IMR-90 (cell line): ENCODE data around the gene BCL2L15. TPM values are rescaled to one million over a fixed set of nuclear protein-coding genes. Genes with fewer than 3 reads are reported as not detected.

ENCODE experiments used
- ATAC-seq: fragments of 200-7000 bp; cut with Tn5 transposase; 2 replicates; pipeline ENCODE4 v1.9.1; 2020; ENCODE audit warnings: low read depth, mild to moderate bottlenecking, moderate library complexity
- BruUV-seq: library from RNA; stranded (reverse); fragments of 400-500 nt; replicated peaks from 2 replicates; lab custom pipeline; 2021; lab: Mats Ljungman, UMichigan
- CTCF ChIA-PET: fragments of 300-600 bp; formaldehyde crosslinking; extraction: SDS; loops from one replicate; lab custom pipeline; 2021; ENCODE audit warnings: antibody characterized with exemption; lab: Yijun Ruan, JAX
- POLR2A ChIA-PET: fragments of 300-600 bp; sonication (Branson Sonifier 250); formaldehyde crosslinking; loops from one replicate; lab custom pipeline; 2022; ENCODE audit warnings: antibody characterized with exemption; ENCODE audit not compliant: unreplicated experiment; lab: Charles Lee
- DNase-seq: peaks from one replicate; pipeline ENCODE4 v3.0.0; 2013
- H2AFZ ChIP-seq: replicated peaks from 2 replicates; pipeline ENCODE3; 2013; ENCODE audit warnings: low read length, mild to moderate bottlenecking; ENCODE audit not compliant: poor library complexity
- H2AK5ac ChIP-seq: 2 replicates; pipeline ENCODE4 v1.6.1; 2013; ENCODE audit warnings: low read depth, low read length, inconsistent platforms
- H2AK9ac ChIP-seq: replicated peaks from 2 replicates; pipeline ENCODE3; 2013; ENCODE audit warnings: mild to moderate bottlenecking, low read depth, low read length, moderate library complexity; ENCODE audit not compliant: poor library complexity
- H2BK120ac ChIP-seq: 2 replicates; pipeline ENCODE4 v1.6.1; 2013; ENCODE audit warnings: low read depth, low read length, inconsistent platforms
- H2BK15ac ChIP-seq: 3 replicates; pipeline ENCODE4 v1.6.1; 2013; ENCODE audit warnings: low read depth, low read length, inconsistent platforms
- H2BK20ac ChIP-seq: 2 replicates; pipeline ENCODE4 v1.6.1; 2013; ENCODE audit warnings: low read depth, mild to moderate bottlenecking, inconsistent platforms, low read length, moderate library complexity
- H2BK5ac ChIP-seq: 2 replicates; pipeline ENCODE4 v1.6.1; 2013; ENCODE audit warnings: mild to moderate bottlenecking, low read depth, low read length, inconsistent platforms; ENCODE audit not compliant: poor library complexity, severe bottlenecking
- H3K14ac ChIP-seq: replicated peaks from 2 replicates; pipeline ENCODE4 v1.6.1; 2013; ENCODE audit warnings: low read depth, low read length, inconsistent platforms
- H3K18ac ChIP-seq: 2 replicates; pipeline ENCODE4 v1.6.1; 2013; ENCODE audit warnings: low read depth, low read length, control low read depth
- H3K23ac ChIP-seq: 2 replicates; pipeline ENCODE4 v1.6.1; 2013; ENCODE audit warnings: low read depth, low read length, inconsistent platforms
- H3K27ac ChIP-seq: 2 replicates; pipeline ENCODE4 v1.5.1; 2013; ENCODE audit warnings: mild to moderate bottlenecking, control low read depth, low read length; ENCODE audit not compliant: insufficient read depth
- H3K27me3 ChIP-seq: 2 replicates; pipeline ENCODE4 v1.6.1; 2013; ENCODE audit warnings: low read length; ENCODE audit not compliant: control insufficient read depth, insufficient read depth
- H3K36me3 ChIP-seq: 2 replicates; pipeline ENCODE4 v1.6.1; 2013; ENCODE audit warnings: low read length, mixed read lengths; ENCODE audit not compliant: control insufficient read depth, insufficient read depth
- H3K4ac ChIP-seq: 2 replicates; pipeline ENCODE4 v1.6.1; 2013; ENCODE audit warnings: low read depth, low read length, inconsistent platforms
- H3K4me1 ChIP-seq: 2 replicates; pipeline ENCODE4 v1.6.1; 2013; ENCODE audit warnings: low read length, mixed read lengths; ENCODE audit not compliant: control insufficient read depth, insufficient read depth
- H3K4me2 ChIP-seq: 2 replicates; pipeline ENCODE4 v1.6.1; 2013; ENCODE audit warnings: low read depth, mild to moderate bottlenecking, control low read depth, low read length, moderate library complexity
- H3K4me3 ChIP-seq: 2 replicates; pipeline ENCODE4 v1.5.1; 2013; ENCODE audit warnings: low read depth, mild to moderate bottlenecking, control low read depth, low read length, moderate library complexity; ENCODE audit not compliant: insufficient read depth
- H3K56ac ChIP-seq: 2 replicates; pipeline ENCODE4 v1.6.1; 2013; ENCODE audit warnings: low read length, inconsistent platforms; ENCODE audit not compliant: insufficient read depth; ENCODE audit errors: extremely low read depth
- H3K79me1 ChIP-seq, 2 experiments: 2 replicates each; pipeline ENCODE4 v1.6.1; 2013; ENCODE audit warnings: low read length in 2 of 2, inconsistent platforms in 1 of 2, low read depth in 1 of 2
- H3K9ac ChIP-seq: 2 replicates; pipeline ENCODE4 v1.6.1; 2013; ENCODE audit warnings: low read depth, low read length, control low read depth
- H3K9me1 ChIP-seq: 2 replicates; pipeline ENCODE4 v1.6.1; 2013; ENCODE audit warnings: low read length, inconsistent platforms; ENCODE audit not compliant: insufficient read depth
- H3K9me3 ChIP-seq: 2 replicates; pipeline ENCODE4 v1.6.1; 2013; ENCODE audit warnings: low read length; ENCODE audit not compliant: control insufficient read depth, insufficient read depth
- H4K20me1 ChIP-seq: 2 replicates; pipeline ENCODE4 v1.6.1; 2013; ENCODE audit warnings: low read length, inconsistent platforms; ENCODE audit not compliant: insufficient read depth
- H4K5ac ChIP-seq: 2 replicates; pipeline ENCODE4 v1.6.1; 2013; ENCODE audit warnings: mild to moderate bottlenecking, low read depth, low read length, control low read depth
- H4K8ac ChIP-seq, 2 experiments: 2 replicates each; pipeline ENCODE4 v1.6.1; 2013; ENCODE audit warnings: low read depth in 2 of 2, low read length in 2 of 2, control low read depth in 1 of 2, inconsistent platforms in 1 of 2
- H4K91ac ChIP-seq: 2 replicates; pipeline ENCODE4 v1.6.1; 2013; ENCODE audit warnings: low read depth, low read length, inconsistent platforms; ENCODE audit not compliant: insufficient read depth
- BHLHE40 ChIP-seq: fragments of 150-350 bp; IDR thresholded peaks from 2 replicates; pipeline ENCODE4 v1.6.1; 2016; ENCODE audit warnings: mild to moderate bottlenecking, low read depth, low read length
- CEBPB ChIP-seq: IDR thresholded peaks from 2 replicates; pipeline ENCODE4 v1.6.1; 2012; ENCODE audit warnings: low read depth, low read length, improper control_type of control experiment
- FOS ChIP-seq: fragments of 150-350 bp; IDR thresholded peaks from 2 replicates; pipeline ENCODE4 v1.6.1; 2016; ENCODE audit warnings: low read depth, low read length
- MAZ ChIP-seq: IDR thresholded peaks from 2 replicates; pipeline ENCODE4 v1.6.1; 2012; ENCODE audit warnings: low read depth, mild to moderate bottlenecking, low read length, improper control_type of control experiment, moderate library complexity, borderline replicate concordance
- MXI1 ChIP-seq: IDR thresholded peaks from 2 replicates; pipeline ENCODE4 v1.6.1; 2012; ENCODE audit warnings: low read depth, mild to moderate bottlenecking, low read length, moderate library complexity, borderline replicate concordance
- POLR2A ChIP-seq: IDR thresholded peaks from 2 replicates; pipeline ENCODE4 v1.6.1; 2012; ENCODE audit warnings: mild to moderate bottlenecking, low read depth, low read length
- RAD21 ChIP-seq: IDR thresholded peaks from 2 replicates; pipeline ENCODE4 v1.6.1; 2012; ENCODE audit warnings: low read length, improper control_type of control experiment
- RCOR1 ChIP-seq: IDR thresholded peaks from 2 replicates; pipeline ENCODE4 v1.6.1; 2012; ENCODE audit warnings: mild to moderate bottlenecking, low read length, improper control_type of control experiment; ENCODE audit not compliant: insufficient replicate concordance
- RFX5 ChIP-seq: IDR thresholded peaks from 2 replicates; pipeline ENCODE4 v1.8.0; 2012; ENCODE audit warnings: low read depth, mild to moderate bottlenecking, low read length, moderate library complexity
- SMC3 ChIP-seq: fragments of 150-350 bp; IDR thresholded peaks from 2 replicates; pipeline ENCODE4 v1.6.1; 2016; ENCODE audit warnings: low read depth, mild to moderate bottlenecking, antibody characterized with exemption, low read length, moderate library complexity
- WGBS, 2 experiments: methylation state at CpG; one replicate each; pipeline versions ENCODE4 v1.1.5 to v1.1.7; 2013; ENCODE audit warnings: missing lambda C conversion rate in 2 of 2; ENCODE audit not compliant: insufficient read length in 1 of 2; ENCODE audit errors: extremely low coverage in 2 of 2; 5-methylcytosine and 5-hydroxymethylcytosine counted together
- dilution Hi-C: fragments of 300-500 bp; cut with HindIII; formaldehyde crosslinking; loops from one replicate; pipeline ENCODE4 v1.14.3; 2018; ENCODE audit warnings: low sequenced_read_pairs; ENCODE audit not compliant: unreplicated experiment
- in situ Hi-C: fragments of 300-500 bp; cut with MboI; formaldehyde crosslinking; loops from 3 replicates; pipeline ENCODE4 v1.14.3; 2019; ENCODE audit warnings: low sequenced_read_pairs, inconsistent platforms, mixed read lengths
- intact Hi-C: fragments of 100-400 bp; cut with micrococcal nuclease; formaldehyde crosslinking; loops from 2 replicates; pipeline ENCODE4 v1.10.0; 2022
- polyA plus RNA-seq, 3 experiments: library from polyadenylated mRNA; depleted of rRNA; stranded (reverse); fragments of >200 nt; gene quantifications; 2 replicates each; pipeline ENCODE4 v1.2.3, GENCODE V29; 2012; ENCODE audit warnings: low replicate concordance in 1 of 3
- total RNA-seq: library from RNA; depleted of rRNA; stranded (reverse); fragments of >200 nt; gene quantifications from 2 replicates; pipeline ENCODE4 v1.2.3, GENCODE V29; 2012
- TF ChIP-seq, protein P1 (sequence below): fragments of 150-350 bp; IDR thresholded peaks from 2 replicates; pipeline ENCODE4 v1.6.1; 2016; ENCODE audit warnings: low read depth, mild to moderate bottlenecking, low read length, moderate library complexity, borderline replicate concordance
- TF ChIP-seq, protein P2 (sequence below): conservative IDR thresholded peaks from 2 replicates; pipeline ENCODE4 v1.5.1; 2012; ENCODE audit warnings: mild to moderate bottlenecking, low read depth, low read length, improper control_type of control experiment
- TF ChIP-seq, protein P3 (sequence below): fragments of 150-350 bp; IDR thresholded peaks from 2 replicates; pipeline ENCODE4 v1.6.1; 2017; ENCODE audit warnings: mild to moderate bottlenecking, antibody characterized with exemption, low read length, low read depth

BCL2L15 gene
- total and polyA plus RNA-seq, 2 of the 4 experiments (the other 2 are of a cell fraction) = under 0.01 to 0.15 TPM

DNA sequence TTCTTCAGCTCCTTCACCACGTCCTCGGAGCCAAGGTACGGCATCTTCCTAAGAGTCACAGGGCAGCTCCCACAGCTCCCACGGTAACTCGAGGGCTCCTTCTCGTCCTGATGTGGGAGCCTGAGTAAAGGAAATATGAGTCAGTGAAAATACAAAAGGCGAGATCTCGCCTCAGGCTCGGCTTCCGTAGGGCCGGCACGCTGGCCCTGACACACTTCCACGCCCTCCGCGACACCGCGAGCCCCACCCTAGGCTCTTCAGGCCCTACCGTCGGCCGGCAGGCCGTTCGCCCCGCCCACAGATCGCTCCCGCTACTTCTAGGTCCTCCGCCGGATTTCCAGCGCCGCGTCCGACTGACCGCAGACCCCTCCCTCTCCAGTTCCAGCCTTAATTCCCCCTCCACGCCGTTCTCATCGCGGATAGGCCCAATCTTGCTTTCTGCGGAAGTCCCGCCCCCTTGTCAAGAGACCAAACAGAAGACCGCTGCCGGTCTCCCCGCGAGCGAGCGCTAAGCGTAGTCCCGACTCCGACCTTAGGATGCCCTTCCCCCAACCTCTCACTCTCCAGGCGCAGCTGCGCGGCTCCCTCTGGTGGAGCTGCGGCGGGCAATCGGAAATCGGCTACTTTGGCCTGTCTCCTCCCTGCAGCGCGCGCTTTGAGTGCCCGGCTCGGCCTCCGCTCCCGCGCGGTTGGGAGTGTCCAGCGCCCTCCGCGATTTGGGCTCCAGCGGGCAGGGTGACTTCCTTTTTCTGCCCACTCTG is 17.5 kb upstream of the BCL2L15 start, which contains the start of the genes AP4B1 and DCLRE1B:
TSS of gene AP4B1 (minus strand) at position 126 of the 761 bp plus-strand sequence. CDS start at position 44, 82 bp downstream.
TSS of gene DCLRE1B (plus strand) at position 653 of the 761 bp plus-strand sequence. CDS start 261 bp downstream, outside the sequence.
- POLR2A ChIA-PET = interaction anchor here (0.6 to 2.3 kb wide), 3 partner anchors 8 to 162 kb away, joined by 4 to 9 read pairs (median 6); partner anchors contain the start of gene HIPK1
- Histone ChIP-seq H3K23ac (peak within 1 kb of the TSS; percentile 87), H3K36me3 (peaks cover 7% of the 10 kb centered on the region), H3K18ac (peak within 1 kb of the TSS; percentile 71), H3K79me1 (peaks cover 29 to 48% of the 10 kb centered on the region in 2 experiments), H3K9me3 (no peaks in the 10 kb centered on the region), H2AK9ac (peak within 1 kb of the TSS; percentile 96), H2BK15ac (peak within 1 kb of the TSS; percentile 45; the same call in 2 of the 3 replicates), H4K8ac (peak within 1 kb of the TSS; percentile 68 to 81), H3K4ac (peak within 1 kb of the TSS; percentile 71), H3K27ac (peak within 1 kb of the TSS; percentile 83), H2AFZ (peak within 1 kb of the TSS; percentile 91), H3K27me3 (no peaks in the 10 kb centered on the region), H3K4me2 (peak within 1 kb of the TSS; percentile 88), H3K4me3 (peak within 1 kb of the TSS; percentile 58), H3K9me1 (peaks cover 3% of the 10 kb centered on the region), H4K5ac (peak within 1 kb of the TSS; percentile 79), H3K56ac (peak within 1 kb of the TSS; percentile 85), H4K20me1 (no peaks in the 10 kb centered on the region), H2AK5ac (peak within 1 kb of the TSS; percentile 53), H2BK120ac (peak within 1 kb of the TSS; percentile 43), H4K91ac (peak within 1 kb of the TSS; percentile 62), H2BK5ac (peak within 1 kb of the TSS; percentile 63), H3K14ac (peak within 1 kb of the TSS; percentile 75), H2BK20ac (peak within 1 kb of the TSS; percentile 2; the same call in 1 of the 2 replicates), H3K4me1 (no peaks in the 10 kb centered on the region), H3K9ac (peak within 1 kb of the TSS; percentile 86)
- ATAC-seq (peak; percentile 95), DNase-seq (peak; percentile 100)
- intact Hi-C loops (loop anchor here (1.0 to 10.0 kb wide), 6 partner anchors 24 to 510 kb away; partner anchors contain the start of genes HIPK1, MAGI3, PHTF1 and RSBN1), dilution Hi-C loops (no loop called here), in situ Hi-C loops (loop anchor here (5.0 to 25.0 kb wide), 2 partner anchors 68 to 768 kb away; no protein-coding TSS in a partner anchor)
- CTCF ChIA-PET = interaction anchor here (1.0 kb wide), 1 partner anchor 25 kb away, joined by 3 read pairs; the partner anchor contains the start of gene HIPK1
- BruUV-seq = no TSS peak
- 1% methylated on average over 21 of the region's 67 CpGs; no CpG with 5 or more reads in 1 of the 2 experiments for WGBS, 2 experiments
- TF ChIP-seq, protein P1, sequence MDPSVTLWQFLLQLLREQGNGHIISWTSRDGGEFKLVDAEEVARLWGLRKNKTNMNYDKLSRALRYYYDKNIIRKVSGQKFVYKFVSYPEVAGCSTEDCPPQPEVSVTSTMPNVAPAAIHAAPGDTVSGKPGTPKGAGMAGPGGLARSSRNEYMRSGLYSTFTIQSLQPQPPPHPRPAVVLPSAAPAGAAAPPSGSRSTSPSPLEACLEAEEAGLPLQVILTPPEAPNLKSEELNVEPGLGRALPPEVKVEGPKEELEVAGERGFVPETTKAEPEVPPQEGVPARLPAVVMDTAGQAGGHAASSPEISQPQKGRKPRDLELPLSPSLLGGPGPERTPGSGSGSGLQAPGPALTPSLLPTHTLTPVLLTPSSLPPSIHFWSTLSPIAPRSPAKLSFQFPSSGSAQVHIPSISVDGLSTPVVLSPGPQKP = no peak
- TF ChIP-seq BHLHE40 (peak; percentile 71), RCOR1 (no peak), SMC3 (peak; percentile 86), RFX5 (no peak), MXI1 (peak; percentile 85), FOS (0 out of 2 replicates have a peak, but pooled peaks have one; percentile 8), MAZ (peak; percentile 76; the same call in 1 of the 2 replicates), POLR2A (peak; percentile 86), CEBPB (no peak), RAD21 (peak; percentile 84)
- TF ChIP-seq, protein P2, sequence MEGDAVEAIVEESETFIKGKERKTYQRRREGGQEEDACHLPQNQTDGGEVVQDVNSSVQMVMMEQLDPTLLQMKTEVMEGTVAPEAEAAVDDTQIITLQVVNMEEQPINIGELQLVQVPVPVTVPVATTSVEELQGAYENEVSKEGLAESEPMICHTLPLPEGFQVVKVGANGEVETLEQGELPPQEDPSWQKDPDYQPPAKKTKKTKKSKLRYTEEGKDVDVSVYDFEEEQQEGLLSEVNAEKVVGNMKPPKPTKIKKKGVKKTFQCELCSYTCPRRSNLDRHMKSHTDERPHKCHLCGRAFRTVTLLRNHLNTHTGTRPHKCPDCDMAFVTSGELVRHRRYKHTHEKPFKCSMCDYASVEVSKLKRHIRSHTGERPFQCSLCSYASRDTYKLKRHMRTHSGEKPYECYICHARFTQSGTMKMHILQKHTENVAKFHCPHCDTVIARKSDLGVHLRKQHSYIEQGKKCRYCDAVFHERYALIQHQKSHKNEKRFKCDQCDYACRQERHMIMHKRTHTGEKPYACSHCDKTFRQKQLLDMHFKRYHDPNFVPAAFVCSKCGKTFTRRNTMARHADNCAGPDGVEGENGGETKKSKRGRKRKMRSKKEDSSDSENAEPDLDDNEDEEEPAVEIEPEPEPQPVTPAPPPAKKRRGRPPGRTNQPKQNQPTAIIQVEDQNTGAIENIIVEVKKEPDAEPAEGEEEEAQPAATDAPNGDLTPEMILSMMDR = peak; percentile 87
- TF ChIP-seq, protein P3, sequence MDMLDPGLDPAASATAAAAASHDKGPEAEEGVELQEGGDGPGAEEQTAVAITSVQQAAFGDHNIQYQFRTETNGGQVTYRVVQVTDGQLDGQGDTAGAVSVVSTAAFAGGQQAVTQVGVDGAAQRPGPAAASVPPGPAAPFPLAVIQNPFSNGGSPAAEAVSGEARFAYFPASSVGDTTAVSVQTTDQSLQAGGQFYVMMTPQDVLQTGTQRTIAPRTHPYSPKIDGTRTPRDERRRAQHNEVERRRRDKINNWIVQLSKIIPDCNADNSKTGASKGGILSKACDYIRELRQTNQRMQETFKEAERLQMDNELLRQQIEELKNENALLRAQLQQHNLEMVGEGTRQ = no peak
